HG03460 (cell line): Measurements from ENCODE around the gene PLA2G12B.
"Not testable (repeated sequence)": the region's sequence is repeated elsewhere in the genome, so short reads cannot be mapped to it uniquely, and the experiment has no call there.

Source experiments
- ATAC-seq: cut with Tn5 transposase; IDR thresholded peaks from one replicate; pipeline ENCODE4 v1.9.1; 2021; ENCODE audit not compliant: unreplicated experiment

PLA2G12B gene

DNA sequence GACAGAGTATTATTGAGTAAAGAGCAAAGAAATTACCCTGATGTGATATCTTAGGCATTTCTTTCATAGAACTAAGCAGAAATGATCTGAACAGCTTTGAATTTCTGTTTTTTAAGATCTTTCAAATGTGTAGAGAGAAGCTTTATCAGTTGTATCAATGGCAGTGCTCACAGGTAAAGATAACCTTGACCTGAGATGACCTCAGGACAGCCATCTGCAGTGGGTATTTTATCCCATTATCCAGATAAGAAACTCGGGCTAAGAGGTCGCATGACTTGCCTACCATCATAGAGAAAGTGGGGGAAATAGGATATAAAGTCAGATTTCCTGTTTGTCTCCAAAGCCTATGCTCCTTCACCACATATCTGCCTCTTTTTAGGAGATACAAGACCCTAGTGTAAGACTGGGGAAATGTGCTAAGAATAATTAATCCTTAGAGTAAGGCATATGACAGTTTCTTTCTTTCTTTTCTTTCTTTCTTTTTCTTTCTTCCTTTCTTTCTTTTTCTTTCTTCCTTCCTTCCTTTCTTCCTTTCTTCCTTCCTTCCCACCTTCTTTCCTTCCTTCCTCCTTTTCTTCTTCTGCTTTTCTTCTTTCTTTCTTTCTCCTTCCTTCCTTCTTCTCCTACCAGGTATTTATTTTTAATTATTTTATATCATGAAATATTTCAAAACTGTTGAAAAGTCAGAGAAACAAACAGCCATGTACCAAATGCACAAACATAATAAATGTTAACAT is 10.9 kb downstream of the PLA2G12B start:
- no peak for ATAC-seq

DNA sequence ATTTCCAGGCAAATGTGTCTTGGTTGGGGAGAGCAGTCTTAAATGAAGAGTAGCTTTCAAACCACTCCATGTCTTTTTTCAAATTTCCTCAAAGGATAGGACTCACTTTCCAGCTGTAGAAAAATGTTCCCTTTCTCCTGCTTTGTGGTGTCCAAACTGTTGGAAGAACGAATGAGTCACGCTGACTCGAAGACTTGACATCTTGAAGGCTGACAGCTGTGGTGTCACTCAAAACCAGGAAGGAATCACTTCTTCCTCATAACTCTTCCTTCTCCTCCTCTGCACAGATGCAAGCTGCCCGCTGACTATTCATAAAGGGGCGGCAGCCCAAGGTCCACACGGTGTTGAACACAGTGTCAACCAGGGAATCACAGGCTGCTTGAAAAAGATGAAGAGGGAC is 19.2 kb downstream of the PLA2G12B start:
- ATAC-seq: no peak

DNA sequence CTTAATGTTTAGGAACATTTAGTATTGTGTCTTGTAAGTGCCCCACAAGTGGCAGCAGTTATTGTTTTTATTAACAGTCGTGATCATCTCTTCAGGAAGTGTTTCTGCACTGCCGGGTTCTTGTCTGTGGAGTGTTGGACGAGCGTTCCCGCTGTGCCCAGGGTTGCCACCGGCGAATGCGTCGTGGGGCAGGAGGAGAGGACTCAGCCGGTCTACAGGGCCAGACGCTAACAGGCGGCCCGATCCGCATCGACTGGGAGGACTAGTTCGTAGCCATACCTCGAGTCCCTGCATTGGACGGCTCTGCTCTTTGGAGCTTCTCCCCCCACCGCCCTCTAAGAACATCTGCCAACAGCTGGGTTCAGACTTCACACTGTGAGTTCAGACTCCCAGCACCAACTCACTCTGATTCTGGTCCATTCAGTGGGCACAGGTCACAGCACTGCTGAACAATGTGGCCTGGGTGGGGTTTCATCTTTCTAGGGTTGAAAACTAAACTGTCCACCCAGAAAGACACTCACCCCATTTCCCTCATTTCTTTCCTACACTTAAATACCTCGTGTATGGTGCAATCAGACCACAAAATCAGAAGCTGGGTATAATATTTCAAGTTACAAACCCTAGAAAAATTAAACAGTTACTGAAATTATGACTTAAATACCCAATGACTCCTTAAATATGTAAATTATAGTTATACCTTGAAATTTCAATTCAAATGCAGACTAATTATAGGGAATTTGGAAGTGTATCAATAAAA is 22.2 kb downstream of the PLA2G12B start:
- ATAC-seq: no peak

DNA sequence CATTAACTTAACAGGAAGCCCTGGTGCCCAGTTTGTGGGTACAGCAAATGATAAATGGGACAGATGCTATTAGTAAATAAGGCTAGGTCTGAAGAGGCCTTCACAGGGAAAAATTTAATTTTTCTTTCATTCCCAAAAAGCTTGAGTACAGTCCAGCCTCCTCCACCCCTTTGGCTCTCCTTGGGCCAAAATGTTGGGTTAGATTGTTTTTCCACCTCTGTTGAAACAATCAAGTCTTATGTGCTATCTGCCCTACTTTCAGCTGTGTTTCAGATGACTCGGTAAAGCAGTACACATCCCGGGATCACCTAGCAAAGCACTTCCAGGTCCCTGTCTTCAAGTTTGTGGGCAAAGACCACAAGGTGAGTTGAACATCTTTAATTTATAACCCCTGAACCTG is 24.3 kb downstream of the PLA2G12B start:
- no peak for ATAC-seq

DNA sequence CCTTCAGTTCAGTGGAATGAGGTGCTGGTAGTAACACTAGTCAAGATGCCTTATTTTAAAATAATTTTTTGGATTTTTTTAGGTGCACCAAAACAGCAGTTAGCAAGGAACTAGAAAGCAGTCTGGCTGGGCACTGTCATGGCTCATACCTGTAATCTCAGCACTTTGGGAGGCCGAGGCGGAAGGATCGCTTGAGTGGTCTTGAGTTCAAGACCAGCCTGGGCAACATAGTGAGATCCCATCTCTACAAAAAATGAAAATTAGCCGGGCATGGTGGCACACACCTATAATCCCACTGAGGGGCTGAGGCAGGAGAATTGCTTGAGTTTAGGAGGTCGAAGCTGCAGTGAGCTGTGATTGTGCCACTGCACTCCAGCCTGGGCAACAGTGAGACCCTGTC is 25.8 kb downstream of the PLA2G12B start:
- no peak for ATAC-seq

DNA sequence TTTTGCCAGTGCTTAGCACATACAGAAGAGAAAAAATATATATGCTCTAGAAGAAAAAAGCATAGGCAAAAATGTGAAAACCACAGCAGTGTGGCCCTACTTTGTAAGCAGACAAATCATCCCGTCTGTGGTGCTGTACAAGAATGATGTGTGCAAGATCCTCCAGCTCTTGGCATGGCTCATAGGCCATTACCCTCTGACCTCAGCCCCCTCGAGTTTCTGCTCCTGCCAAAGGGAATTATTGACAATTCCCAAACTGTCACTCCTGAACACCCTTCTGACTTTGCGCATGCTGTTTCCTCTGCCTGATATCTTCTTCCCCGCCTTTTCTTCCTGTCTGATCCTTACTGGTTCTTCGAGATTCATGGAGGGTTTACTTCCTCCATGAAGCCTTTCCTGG is 27.1 kb downstream of the PLA2G12B start:
- ATAC-seq: no peak

DNA sequence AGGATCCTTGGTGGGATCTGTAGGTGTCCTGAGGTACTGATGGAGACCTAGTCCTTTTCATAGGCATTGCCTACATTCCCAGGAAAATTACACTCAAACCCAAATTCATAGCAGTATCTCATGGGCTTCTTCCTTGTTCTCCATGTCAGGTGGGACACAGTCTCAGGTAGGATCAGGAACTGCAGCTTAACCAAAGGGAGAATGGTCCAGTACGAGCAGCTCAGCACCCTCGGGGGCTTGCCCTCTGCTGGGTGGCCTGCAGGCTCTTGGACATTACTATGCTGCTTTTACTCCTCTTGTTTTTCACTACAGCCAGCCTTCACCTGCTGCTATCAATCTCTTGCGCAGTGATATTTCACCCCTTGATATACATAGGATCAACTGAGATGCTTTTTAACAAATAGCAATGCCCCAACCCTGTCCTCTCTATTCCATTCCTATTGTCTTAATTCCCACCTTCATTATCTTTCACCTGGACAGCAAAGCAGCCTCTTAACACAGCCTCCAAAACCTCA is 28.6 kb downstream of the PLA2G12B start:
- ATAC-seq: no peak

DNA sequence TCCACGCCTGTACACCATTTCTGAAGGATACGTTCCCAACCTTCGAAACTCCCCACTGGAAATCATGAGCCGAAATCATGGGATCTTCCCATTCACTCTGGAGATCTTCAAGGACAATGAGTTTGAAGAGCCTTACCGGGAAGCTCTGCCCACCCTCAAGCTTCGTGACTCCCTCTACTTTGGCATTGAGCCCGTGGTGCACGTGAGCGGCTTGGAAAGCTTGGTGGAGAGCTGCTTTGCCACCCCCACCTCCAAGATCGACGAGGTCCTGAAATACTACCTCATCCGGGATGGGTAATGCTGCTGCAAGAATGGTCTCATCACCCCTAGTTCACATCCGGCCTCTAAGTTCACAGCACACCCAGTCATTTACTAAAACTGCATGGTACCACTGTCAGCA is 30.3 kb downstream of the PLA2G12B start:
- ATAC-seq: no peak

DNA sequence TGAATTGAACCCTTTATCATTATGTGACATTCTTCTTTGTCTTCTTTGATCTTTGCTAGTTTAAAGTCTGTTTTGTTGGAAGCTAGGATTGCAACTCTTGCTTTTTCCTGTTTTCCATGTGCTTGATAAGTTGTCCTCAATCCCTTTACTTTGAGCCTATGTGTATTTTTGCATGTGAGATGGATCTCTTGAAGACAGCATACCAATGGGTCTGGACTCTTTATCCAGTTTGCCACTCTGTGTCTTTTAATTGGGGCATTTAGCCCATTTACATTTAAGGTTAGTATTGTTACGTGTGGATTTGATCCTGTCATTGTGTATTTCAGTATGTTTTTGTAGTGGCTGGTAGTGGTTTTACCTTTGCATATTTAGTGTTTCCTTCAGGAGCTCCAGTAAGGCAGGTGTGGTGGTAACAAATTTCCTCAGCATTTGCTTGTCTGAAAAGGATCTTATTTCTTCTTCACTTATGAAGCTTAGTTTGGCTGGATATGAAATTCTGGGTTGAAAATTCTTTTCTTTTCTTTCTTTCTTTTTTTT is 33.4 kb downstream of the PLA2G12B start:
- ATAC-seq: not testable (repeated sequence)

DNA sequence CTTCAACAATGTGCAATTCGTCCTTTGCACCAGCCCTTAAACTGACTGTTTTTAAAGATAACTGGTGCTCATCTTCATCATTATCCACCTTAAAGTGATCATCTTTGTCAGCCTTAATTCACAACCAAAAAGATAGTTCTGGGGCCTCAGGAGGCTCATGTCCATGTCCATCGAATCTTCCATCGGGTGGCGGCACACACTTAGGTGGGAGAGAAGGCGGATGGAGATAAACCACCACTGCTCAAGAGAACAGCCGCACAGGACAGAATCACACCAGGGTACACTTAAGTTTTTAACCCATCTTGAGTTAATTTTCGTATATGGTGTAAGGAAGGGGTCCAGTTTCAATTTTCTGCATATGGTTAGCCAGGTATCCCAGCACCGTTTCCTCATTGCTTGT is 36.3 kb downstream of the PLA2G12B start:
- no peak for ATAC-seq

DNA sequence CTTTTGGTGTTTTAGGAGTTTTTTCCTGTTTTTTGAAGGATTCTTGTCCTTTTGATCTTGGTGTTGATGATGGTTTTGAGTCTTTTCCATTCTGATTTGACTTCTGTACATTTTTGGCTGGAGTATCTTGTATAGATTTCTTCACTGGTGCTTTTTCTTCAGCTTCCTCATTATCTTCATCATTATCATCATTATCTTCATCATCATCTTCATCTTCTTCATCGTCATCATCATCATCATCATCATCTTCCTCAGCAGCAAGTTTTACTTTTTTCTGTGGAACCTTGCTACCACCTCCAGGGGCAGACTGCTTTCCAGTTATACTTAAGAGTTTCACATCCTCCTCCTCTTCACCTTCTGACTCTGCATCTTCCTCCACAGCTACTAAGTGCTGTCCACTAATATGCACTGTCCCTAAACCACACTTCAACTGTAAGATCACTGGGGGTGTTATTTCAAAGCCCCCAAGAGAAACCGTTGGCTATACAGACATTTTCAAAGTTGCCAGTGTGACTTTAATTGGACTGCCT is 36.7 kb downstream of the PLA2G12B start:
- ATAC-seq: not testable (repeated sequence)

DNA sequence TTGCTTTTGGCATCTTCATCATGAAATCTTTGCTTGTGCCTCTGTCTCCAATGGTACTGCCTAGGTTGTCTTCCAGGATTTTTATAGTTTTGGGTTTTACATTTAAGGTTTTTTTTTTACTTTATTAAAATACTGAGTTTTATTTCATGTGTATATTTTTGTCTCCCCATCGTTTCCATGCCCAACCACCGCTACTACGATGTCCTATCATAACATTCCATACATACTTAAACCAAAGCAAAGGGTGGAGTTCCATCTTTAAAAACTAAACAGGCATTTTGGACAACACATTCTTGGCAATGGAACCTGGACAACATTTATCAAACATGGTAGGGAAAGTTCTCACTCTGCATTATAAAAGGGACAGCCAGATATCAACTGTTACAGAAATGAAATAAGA is 37.4 kb downstream of the PLA2G12B start:
- ATAC-seq: not testable (repeated sequence)

DNA sequence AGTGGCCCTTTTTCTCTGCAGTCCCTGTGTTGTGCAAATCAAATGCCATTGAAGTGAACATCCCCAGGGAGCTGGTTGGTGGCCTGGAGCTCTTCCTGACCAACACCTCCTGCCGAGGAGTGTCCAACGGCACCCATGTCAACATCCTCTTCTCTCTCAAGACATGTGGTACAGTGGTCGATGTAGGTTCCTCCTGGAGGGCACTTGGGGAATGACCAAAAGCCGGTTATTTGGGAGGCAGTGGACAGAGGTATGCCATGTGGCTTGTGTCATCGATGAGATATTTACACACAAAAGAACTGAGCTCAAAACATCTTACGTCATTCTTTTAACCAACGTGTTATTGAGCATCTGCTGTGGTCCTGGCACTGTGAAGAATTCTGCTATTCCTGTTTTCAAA is 41.3 kb downstream of the PLA2G12B start:
- ATAC-seq: no peak

DNA sequence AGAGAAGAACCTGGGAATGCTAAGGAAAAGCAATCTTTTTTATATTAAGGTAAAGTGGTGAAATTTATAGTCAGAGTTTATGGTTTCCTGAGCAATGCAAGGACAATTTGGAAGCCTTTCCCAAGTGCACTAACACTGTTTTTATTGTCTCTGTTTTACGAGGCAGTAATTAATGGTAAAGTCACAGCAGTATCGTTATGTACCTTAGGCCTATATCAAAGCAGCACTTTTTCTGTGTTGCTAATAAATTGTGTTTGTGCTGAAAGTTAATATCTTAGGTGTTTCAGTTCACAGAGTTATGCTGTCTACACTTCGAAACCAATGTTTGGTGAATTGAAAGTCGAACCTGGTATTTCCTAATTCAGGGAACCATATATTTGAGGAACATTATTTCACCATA is 41.9 kb downstream of the PLA2G12B start:
- ATAC-seq: no peak

DNA sequence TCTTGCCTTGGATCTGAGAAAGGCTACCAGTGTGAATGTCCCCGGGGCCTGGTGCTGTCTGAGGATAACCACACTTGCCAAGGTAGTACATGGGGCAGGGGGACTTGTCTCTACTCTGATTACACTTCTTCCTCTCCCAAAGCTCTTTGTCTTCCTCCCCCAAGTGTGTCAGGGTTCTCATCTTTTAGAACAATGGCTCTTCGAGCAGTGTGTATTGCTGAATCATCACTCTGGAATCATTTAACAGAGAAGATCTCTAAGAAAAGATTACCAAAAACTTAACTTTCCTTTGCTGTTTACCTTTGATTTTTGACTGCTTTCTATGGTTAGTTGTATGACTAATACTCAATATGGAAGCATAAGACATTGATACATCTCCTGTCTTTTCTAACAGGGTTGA is 42.8 kb downstream of the PLA2G12B start:
- no peak for ATAC-seq

DNA sequence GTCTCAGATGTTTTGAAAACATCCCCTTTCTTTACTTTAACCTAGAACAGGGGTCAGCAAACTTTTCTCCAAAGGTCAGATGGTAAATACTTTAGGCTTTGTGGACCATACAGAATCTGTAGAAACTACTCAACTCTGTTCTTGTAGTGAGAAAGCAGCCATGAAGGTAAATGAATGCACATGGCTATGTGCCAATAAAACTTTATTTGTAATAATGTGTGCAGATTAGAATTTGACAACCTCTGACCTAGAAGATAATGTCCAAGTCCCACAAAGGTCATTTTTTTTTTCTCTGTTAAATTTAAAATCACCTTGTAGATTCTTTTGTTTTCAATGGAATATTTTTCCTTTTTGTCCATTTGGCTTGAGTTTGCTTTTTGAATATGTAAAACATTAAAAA is 43.9 kb downstream of the PLA2G12B start:
- ATAC-seq: no peak

DNA sequence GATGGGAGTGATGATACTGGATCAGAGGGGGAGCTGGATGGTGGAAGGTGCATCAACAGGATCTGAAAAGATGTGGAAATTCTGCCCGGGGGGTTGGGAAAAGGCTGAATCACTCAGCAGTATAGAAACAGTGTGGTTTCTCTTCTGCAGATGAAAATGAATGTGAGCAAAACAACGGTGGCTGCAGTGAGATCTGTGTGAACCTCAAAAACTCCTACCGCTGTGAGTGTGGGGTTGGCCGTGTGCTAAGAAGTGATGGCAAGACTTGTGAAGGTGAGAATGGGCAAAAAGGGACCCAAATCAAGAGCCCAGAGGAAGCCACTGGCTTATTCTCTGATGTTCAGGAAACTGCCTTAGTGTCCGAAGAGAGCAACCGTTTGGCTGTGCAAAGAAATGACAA is 48.2 kb downstream of the PLA2G12B start:
- ATAC-seq: no peak

DNA sequence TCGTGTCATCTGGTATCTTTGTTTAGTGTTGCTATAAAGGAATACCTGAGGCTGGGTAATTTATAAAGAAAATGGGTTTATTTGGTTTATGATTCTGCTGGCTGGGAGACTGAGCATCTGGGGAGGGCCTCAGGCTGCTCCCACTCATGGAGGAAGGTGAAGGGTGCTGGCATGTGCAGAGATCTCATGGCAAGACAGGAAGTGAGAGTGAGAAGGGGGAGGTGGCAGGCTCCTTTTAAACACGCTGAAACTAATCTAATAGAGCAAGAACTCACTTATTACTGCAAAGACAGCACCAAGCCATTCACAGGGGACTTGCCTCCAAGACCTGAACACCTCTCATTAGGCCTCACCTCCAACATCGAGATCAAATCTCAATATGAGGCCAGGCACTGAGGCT is 49.8 kb downstream of the PLA2G12B start:
- ATAC-seq: no peak

DNA sequence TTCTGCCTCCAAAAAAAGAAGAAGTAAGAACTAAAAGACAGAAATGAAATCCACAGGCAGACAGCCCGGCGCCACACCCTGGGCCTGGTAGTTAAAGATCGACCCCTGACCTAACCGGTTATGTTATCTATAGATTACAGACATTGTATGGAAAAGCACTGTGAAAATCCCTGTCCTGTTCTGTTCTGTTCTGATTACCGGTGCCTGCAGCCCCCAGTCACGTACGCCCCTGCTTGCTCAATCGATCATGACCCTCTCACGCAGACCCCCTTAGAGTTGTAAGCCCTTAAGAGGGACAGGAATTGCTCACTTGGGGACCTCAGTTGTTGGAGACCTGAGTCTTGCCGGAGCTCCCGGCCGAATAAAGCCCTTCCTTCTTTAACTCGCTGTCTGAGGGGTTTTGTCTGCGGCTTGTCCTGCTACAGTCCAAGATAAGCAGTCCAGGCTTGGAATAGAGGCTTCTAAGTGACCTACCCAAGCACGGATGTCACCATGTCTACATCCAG is 50.6 kb downstream of the PLA2G12B start:
- ATAC-seq: not testable (repeated sequence)

DNA sequence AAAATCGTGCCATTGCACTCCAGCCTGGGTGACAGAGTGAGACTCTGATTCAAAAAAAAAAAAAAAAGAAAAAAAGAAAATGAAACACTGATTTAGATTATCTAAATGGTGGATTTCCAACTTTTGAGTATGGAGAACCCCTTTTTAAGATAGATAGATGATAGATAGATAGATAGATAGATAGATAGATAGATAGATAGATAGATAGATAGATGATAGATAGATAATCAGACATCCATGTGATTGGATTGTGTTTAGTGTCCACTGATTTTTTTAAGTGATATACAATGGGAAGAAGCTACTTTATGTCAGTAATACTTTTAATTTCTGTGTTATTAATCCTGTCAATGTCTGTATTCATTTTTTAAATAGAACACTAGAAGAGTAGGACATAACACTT is 55.1 kb downstream of the PLA2G12B start:
- ATAC-seq: no peak

DNA sequence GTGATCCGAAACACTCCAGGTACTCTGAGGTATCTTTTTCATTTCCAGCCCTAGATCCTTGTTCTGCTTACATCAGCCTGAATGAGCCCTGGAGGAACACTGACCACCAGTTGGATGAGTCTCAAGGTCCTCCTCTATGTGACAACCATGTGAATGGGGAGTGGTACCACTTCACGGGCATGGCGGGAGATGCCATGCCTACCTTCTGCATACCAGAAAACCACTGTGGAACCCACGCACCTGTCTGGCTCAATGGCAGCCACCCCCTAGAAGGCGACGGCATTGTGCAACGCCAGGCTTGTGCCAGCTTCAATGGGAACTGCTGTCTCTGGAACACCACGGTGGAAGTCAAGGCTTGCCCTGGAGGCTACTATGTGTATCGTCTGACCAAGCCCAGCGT is 56.0 kb downstream of the PLA2G12B start:
- ATAC-seq: no peak
